HG03175 (cell line): Measurements from ENCODE around the gene FILIP1L.
A peak's percentile ranks its signal among the peaks of the same experiment; 100 is the strongest.

Experiments used
- ATAC-seq: cut with Tn5 transposase; IDR thresholded peaks from one replicate; pipeline ENCODE4 v1.9.1; 2021; ENCODE audit warnings: mild to moderate bottlenecking, moderate library complexity; ENCODE audit not compliant: unreplicated experiment

FILIP1L gene

GRCh38 chr3:99817437-99818240, 296.7 kb downstream of the FILIP1L start, which contains the start of gene CMSS1:
Gene CMSS1 (plus strand): TSS chr3:99817862.
- ATAC-seq = peak; percentile 98

GRCh38 chr3:99817047-99817436, 297.3 kb downstream of the FILIP1L start:
- no peak for ATAC-seq

GRCh38 chr3:99810403-99810802, 303.9 kb downstream of the FILIP1L start:
- ATAC-seq = no peak

- no peak for ATAC-seq
Observed at GRCh38 chr3:99809565-99809964, 304.7 kb downstream of the FILIP1L start.

- ATAC-seq = peak; percentile 67
Observed at GRCh38 chr3:99808163-99808794, 306.0 kb downstream of the FILIP1L start.

- ATAC-seq = no peak
Observed at GRCh38 chr3:99805160-99805559, 309.1 kb downstream of the FILIP1L start.

GRCh38 chr3:99803297-99803696, 311.0 kb downstream of the FILIP1L start:
- ATAC-seq = no peak

- no peak for ATAC-seq
Observed at GRCh38 chr3:99799422-99799821, 314.9 kb downstream of the FILIP1L start.

- ATAC-seq = no peak
Observed at GRCh38 chr3:99795573-99795972, 318.7 kb downstream of the FILIP1L start.

- no peak for ATAC-seq
Observed at GRCh38 chr3:99794485-99794884, 319.8 kb downstream of the FILIP1L start.

- peak; percentile 90 for ATAC-seq
Observed at GRCh38 chr3:99789011-99789721, 325.1 kb downstream of the FILIP1L start.
